ENCODE results near the gene ASB16.

The ASB16 gene

DNA sequence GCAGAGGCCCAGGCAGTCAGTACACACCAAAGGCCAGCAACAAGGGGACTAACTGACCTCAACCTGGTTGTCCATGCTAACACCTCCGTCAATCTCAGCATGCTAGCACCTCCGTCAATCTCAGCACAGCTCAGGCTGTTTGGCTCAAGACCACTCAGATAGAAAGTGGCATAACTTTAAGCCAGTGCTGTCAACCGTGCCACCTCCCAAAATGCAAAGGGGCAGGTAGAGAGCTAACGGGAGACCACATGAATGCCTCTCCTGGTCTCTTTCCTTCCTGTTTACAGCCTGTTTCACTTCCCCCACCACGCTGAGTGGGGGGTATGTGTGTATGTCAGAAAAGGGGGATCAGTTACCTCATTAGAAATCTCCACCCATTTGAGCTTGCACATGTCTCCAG, 45.7 kb downstream of the ASB16 start:
- ATAC-seq, result no peak
- TF ChIP-seq ZFP3 (CRISPR knock-in tag; IDR thresholded peaks at IDR 0.05) (no peak), RARB (CRISPR knock-in tag; IDR thresholded peaks at IDR 0.05) (no peak), PATZ1 (CRISPR knock-in tag; IDR thresholded peaks at IDR 0.05; ENCODE audit: borderline replicate concordance) (no peak), CREB5 (CRISPR knock-in tag; IDR thresholded peaks at IDR 0.05; ENCODE audit: low read depth) (no peak), TOX (CRISPR knock-in tag; IDR thresholded peaks at IDR 0.05; ENCODE audit: borderline replicate concordance) (no peak), ZNF565 (CRISPR knock-in tag; conservative IDR thresholded peaks at IDR 0.05; ENCODE audit: low read depth) (no peak), PPARA (CRISPR knock-in tag; IDR thresholded peaks at IDR 0.05; ENCODE audit: borderline replicate concordance) (no peak), ARNTL (CRISPR knock-in tag; IDR thresholded peaks at IDR 0.05; ENCODE audit: borderline replicate concordance, low read depth) (no peak), ZFP30 (CRISPR knock-in tag; IDR thresholded peaks at IDR 0.05) (no peak), ZC3H10 (CRISPR knock-in tag; IDR thresholded peaks at IDR 0.05) (no peak), BACH2 (CRISPR knock-in tag; IDR thresholded peaks at IDR 0.05; ENCODE audit: borderline replicate concordance) (no peak), POU6F1 (CRISPR knock-in tag; IDR thresholded peaks at IDR 0.05; ENCODE audit: borderline replicate concordance, low read depth) (no peak), TCF4 (CRISPR knock-in tag; IDR thresholded peaks at IDR 0.05; ENCODE audit: borderline replicate concordance) (no peak), ESRRG (CRISPR knock-in tag; IDR thresholded peaks at IDR 0.05) (no peak), GLIS3 (CRISPR knock-in tag; IDR thresholded peaks at IDR 0.05) (no peak), CSDC2 (CRISPR knock-in tag; IDR thresholded peaks at IDR 0.05) (no peak)

GRCh38 chr17:44216694-44217093, 46.2 kb downstream of the ASB16 start:
- no peak for ATAC-seq
- TF ChIP-seq TOX (CRISPR knock-in tag; IDR thresholded peaks at IDR 0.05; ENCODE audit: borderline replicate concordance) (no peak), ZC3H10 (CRISPR knock-in tag; IDR thresholded peaks at IDR 0.05) (no peak), ESRRG (CRISPR knock-in tag; IDR thresholded peaks at IDR 0.05) (no peak), POU6F1 (CRISPR knock-in tag; IDR thresholded peaks at IDR 0.05; ENCODE audit: borderline replicate concordance, low read depth) (no peak), ZNF70 (CRISPR knock-in tag; IDR thresholded peaks at IDR 0.05) (no peak), ZNF565 (CRISPR knock-in tag; conservative IDR thresholded peaks at IDR 0.05; ENCODE audit: low read depth) (no peak), ISL1 (CRISPR knock-in tag; IDR thresholded peaks at IDR 0.05) (no peak), CSRNP3 (CRISPR knock-in tag; IDR thresholded peaks at IDR 0.05) (no peak), ARNTL (CRISPR knock-in tag; IDR thresholded peaks at IDR 0.05; ENCODE audit: borderline replicate concordance, low read depth) (no peak), ZFP30 (CRISPR knock-in tag; IDR thresholded peaks at IDR 0.05) (no peak), ZFP3 (CRISPR knock-in tag; IDR thresholded peaks at IDR 0.05) (no peak)
- TF ChIP-seq, protein P1, sequence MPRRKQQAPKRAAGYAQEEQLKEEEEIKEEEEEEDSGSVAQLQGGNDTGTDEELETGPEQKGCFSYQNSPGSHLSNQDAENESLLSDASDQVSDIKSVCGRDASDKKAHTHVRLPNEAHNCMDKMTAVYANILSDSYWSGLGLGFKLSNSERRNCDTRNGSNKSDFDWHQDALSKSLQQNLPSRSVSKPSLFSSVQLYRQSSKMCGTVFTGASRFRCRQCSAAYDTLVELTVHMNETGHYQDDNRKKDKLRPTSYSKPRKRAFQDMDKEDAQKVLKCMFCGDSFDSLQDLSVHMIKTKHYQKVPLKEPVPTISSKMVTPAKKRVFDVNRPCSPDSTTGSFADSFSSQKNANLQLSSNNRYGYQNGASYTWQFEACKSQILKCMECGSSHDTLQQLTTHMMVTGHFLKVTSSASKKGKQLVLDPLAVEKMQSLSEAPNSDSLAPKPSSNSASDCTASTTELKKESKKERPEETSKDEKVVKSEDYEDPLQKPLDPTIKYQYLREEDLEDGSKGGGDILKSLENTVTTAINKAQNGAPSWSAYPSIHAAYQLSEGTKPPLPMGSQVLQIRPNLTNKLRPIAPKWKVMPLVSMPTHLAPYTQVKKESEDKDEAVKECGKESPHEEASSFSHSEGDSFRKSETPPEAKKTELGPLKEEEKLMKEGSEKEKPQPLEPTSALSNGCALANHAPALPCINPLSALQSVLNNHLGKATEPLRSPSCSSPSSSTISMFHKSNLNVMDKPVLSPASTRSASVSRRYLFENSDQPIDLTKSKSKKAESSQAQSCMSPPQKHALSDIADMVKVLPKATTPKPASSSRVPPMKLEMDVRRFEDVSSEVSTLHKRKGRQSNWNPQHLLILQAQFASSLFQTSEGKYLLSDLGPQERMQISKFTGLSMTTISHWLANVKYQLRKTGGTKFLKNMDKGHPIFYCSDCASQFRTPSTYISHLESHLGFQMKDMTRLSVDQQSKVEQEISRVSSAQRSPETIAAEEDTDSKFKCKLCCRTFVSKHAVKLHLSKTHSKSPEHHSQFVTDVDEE (CRISPR knock-in tag; IDR thresholded peaks at IDR 0.05), result no peak

All from SK-N-SH treated with all-trans-retinoic acid at 6 μM for 48 hours (cell line).